SK-N-SH (cell line): ENCODE results near the gene KANK4.

Experiments
- CTCF ChIP-seq: fragments of 200-600 bp; sonication (generic); IDR thresholded peaks from 2 replicates; pipeline ENCODE4 v1.6.1; 2017; ENCODE audit warnings: antibody characterized with exemption, mild to moderate bottlenecking, moderate library complexity
- JUND ChIP-seq: IDR thresholded peaks from 2 replicates; pipeline ENCODE4 v1.4.0; 2012
- MAX ChIP-seq: IDR thresholded peaks from 2 replicates; pipeline ENCODE4 v1.4.0; 2012; ENCODE audit warnings: low read depth
- RAD21 ChIP-seq: IDR thresholded peaks from 2 replicates; pipeline ENCODE4 v1.6.1; 2012; ENCODE audit warnings: mild to moderate bottlenecking, low read length
- REST ChIP-seq: IDR thresholded peaks from 2 replicates; pipeline ENCODE4 v1.6.1; 2012; ENCODE audit warnings: mild to moderate bottlenecking, low read depth, low read length, moderate library complexity
- RFX5 ChIP-seq: IDR thresholded peaks from 2 replicates; pipeline ENCODE4 v1.6.1; 2012; ENCODE audit warnings: mild to moderate bottlenecking, improper control_type of control experiment, low read length

GRCh38 chr1:62341615-62342014 is 22.4 kb upstream of the KANK4 start:
- TF ChIP-seq JUND (no peak), CTCF (no peak), RFX5 (no peak), REST (no peak), RAD21 (no peak), MAX (no peak)
